ENCODE measurements around the gene DOCK10.

The DOCK10 gene

DNA sequence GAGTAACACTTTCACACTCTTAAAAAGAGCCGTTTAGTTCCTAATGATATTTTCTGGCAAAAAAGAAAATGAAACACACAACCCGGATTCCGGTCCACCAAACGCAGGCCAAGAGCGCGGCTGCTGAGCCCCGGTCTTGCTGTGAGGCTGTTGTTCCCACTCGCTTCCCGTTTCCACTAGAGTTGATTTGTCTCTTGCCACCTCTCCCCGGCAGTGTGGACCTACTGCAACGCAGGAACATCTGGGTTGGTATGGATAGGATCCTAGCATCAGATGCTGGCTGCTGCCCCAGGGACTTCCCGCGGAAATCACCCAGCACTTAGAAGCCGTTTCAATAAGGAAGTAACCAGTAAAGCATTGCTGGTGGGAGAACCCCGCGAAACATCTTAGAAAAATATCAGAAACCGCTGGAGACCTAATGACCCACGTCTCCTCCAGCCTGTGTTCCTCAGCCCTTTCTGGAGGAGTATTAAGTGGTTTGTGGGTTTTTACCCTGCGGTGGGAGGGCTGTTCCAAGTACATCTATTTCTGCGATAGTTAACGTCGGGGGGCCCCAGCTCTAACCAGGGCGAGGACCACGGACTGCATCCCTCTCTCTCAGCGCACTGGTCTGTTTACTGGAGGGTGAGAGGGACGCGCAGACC, 939 bp downstream of the DOCK10 start:
- DNase-seq (ENCODE audit: extremely low read depth in 1 of 2, low read depth in 1 of 2): peak in 1 of 2 donors; percentile 19

GRCh38 chr2:225040856-225041206, 1.4 kb downstream of the DOCK10 start:
- no peak for DNase-seq (ENCODE audit: extremely low read depth in 1 of 2, low read depth in 1 of 2)

GRCh38 chr2:225040142-225040541, 2.1 kb downstream of the DOCK10 start:
- no peak for DNase-seq (ENCODE audit: extremely low read depth in 1 of 2, low read depth in 1 of 2)

- DNase-seq (ENCODE audit: extremely low read depth in 1 of 2, low read depth in 1 of 2): no peak
Observed at GRCh38 chr2:225038231-225038523, 4.1 kb downstream of the DOCK10 start.

DNA sequence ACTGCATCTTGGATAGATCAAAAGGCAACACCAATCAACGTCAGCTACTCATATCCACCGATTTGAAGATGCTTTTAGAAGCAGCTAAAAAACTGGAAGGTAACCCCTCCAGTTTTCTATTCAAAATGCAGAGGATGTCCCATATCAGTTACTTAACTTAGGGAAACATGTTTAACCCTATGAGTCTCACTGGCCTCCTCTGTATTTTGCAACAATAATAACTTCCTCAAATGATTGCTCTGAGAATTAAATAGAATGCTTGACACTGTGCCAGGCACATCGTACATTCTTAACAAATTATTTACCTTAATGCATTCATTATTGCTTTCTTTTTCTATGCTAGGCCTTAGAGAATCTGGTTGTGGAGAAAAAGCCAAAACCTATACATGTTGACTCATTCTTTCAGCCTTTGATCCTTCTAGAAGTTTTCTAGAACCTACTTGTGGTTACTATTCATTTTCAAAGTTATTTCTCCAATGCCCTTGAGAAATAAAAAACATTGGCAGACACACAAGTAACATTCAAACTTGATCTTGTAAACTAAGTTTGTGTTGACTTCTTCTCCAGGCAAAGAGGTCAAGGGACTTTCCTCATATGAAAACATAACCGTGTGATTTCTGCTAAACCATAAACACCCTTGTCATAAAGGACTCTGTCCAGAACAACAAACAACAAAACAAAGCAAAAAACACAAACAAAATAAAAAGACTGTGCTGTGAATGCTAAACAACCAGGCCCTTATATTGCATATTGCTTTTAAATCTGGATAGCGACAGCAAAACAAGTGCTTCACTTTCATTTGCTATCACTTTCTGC, 4.6 kb downstream of the DOCK10 start:
- no peak for DNase-seq (ENCODE audit: extremely low read depth in 1 of 2, low read depth in 1 of 2)

- DNase-seq (ENCODE audit: extremely low read depth in 1 of 2, low read depth in 1 of 2): no peak
Observed at GRCh38 chr2:225036431-225036830, 5.8 kb downstream of the DOCK10 start.

DNA sequence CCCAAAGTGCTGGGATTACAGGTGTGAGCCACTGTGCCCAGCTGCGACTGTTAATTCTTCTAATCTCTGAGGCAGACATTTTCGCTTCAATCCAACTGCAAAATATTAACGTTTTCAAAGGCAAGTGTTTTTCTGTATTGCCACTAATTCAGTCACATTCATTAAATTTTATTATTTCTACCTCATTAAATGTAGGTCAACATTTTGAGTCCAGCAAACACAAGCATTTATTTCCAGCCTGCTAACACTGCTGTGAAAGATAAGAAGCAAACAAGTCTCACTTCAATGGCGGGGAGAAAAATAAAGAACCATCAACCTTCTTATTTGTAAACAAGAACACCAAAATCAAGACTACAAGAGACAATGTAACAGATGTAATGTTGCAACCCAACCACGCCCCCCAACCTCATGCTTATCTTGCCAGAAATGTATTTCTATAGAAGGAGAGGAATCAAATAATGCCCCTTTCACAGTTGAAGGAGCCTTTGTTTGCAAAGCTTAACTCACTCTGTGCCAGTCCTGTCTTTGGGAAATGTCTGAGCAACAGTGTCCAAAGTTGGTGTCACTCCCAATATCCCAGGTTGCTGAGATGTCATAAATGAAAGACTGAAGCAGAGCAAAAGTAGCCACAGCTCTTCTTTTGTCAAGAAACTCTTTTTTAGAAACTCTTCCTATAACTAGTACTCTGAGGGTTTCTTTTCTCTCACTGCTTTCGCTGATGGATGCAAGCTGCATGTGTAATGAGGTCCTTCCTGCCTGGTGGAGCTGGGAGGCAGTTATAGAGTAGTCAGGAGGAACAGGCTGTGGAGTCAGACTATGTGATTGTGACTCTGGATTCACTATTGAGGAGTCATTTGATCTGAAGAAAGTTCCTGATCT, 8.6 kb downstream of the DOCK10 start:
- no peak for DNase-seq (ENCODE audit: extremely low read depth in 1 of 2, low read depth in 1 of 2)

DNA sequence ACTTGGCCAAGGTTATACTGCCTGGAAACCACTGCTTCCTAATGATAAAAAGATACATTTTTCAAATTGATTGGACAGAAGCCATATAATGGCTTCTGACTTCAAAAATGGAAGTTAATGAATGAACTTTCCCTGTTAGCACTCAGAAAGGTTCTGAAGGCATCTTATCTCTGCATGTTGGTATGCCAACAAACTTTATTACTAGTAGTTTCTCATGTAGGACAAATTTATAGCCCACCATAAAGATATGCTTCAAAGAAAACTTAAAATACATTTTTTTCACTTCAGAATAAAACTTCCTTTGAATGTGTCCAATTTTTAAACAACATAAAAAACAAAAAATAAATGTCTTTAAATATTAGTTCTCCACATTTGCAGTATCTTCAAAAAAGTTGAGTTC, 10.0 kb downstream of the DOCK10 start:
- no peak for DNase-seq (ENCODE audit: extremely low read depth in 1 of 2, low read depth in 1 of 2)

GRCh38 chr2:225031599-225031998, 10.7 kb downstream of the DOCK10 start:
- DNase-seq (ENCODE audit: extremely low read depth in 1 of 2, low read depth in 1 of 2): no peak

DNA sequence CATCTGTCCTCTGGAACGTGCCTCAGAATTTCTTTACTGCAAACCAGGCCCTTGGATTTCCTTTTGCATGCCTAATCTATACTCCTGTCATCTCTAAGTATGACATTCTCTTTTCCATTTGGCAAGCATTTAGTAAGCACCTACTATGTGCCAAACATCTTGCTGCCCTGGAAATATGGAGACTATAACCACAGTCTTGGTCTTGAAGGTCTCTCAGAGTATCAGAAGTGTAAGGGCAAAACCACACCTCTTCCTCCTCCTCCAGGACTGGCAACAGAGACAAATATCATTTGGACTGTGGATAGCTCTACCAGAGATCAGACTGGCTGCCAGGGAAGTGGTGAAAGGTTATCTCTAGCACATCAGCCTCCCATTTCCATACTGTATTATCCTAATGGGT, 11.4 kb downstream of the DOCK10 start:
- no peak for DNase-seq (ENCODE audit: extremely low read depth in 1 of 2, low read depth in 1 of 2)

DNA sequence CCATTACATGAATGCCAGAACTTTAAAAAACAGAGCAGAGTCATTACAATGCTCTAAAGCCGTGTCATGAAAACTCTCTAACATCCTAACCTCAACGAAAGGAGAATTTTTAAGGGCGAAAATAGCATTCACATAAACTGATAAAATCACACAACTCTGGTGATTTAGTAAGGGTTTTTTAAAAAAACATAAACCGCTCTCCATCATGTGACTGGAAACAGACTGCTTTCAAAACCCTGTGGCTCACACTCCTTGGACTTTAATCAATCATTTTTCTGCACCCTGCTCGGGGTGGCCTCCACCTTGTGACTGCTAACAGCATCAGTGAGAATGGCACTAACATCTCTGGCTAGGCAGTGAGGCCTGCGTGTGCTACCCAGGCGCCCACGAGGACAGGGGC, 12.1 kb downstream of the DOCK10 start:
- no peak for DNase-seq (ENCODE audit: extremely low read depth in 1 of 2, low read depth in 1 of 2)

- no peak for DNase-seq (ENCODE audit: extremely low read depth in 1 of 2, low read depth in 1 of 2)
Observed at GRCh38 chr2:225028572-225028971, 13.7 kb downstream of the DOCK10 start.

DNA sequence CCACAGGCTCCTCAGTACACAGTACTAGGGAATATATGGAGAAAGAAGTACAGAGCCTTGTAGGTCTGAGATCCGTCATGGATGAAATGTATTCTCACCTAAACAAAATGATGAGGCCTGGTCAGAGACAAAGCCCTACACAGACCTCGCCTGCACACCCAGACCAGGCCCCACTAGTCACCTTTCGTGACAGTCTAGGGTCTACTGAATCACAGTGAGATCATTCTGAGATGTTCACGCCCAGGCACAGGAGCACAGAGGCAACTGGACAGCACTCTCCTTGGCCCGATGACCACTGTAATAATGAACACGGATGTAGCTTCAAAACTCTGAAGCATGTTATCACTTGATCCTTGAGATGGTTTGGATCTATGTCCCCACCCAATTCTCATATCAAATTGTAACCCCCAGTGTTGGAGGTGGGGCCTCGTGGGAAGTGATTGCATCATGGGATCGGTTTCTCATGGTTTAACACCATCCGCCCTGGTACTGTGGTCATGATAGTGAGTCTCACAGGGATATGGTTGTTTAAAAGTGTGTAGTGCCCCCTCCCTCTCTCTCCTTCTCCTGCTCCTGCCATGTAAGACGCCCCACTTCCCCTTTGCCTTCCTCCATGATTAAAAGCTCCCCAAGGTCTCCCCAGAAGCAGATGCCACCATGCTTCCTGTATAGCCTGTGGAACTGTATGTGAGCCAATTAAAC, 15.1 kb downstream of the DOCK10 start:
- DNase-seq (ENCODE audit: extremely low read depth in 1 of 2, low read depth in 1 of 2): no peak

GRCh38 chr2:225025917-225026571, 16.2 kb downstream of the DOCK10 start:
- no peak for DNase-seq (ENCODE audit: extremely low read depth in 1 of 2, low read depth in 1 of 2)

- no peak for DNase-seq (ENCODE audit: extremely low read depth in 1 of 2, low read depth in 1 of 2)
Observed at GRCh38 chr2:225022188-225022587, 20.1 kb downstream of the DOCK10 start.

DNA sequence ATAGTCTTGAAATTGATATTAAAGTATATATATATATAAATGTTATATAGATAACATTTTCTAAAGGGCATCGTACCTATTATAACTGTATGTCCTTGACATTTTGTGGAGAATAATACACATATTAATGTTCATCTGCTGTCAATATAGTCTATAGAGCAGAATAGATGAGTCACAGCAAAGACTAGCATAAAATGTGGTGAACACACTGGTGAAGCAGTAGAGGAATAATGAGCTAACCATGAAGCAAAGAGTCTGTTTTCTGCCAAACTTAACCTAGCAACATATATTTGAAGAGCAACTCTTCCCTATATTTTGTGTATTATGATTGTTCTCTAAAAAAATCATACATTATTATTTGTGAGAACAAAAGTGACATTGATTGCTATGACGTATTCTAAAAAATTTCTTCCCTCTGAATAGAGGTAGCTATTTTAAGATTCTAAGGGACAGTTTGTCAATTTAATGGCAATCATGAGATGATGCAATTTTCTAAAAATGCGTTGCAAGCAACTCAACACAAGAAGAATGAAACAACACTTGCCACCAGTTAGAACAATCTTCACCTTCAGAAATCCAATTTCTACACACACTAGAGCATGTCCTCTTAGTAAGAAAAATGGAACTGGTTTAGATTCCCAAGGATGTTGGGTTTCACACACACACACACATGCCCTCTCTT, 22.0 kb downstream of the DOCK10 start:
- no peak for DNase-seq (ENCODE audit: extremely low read depth in 1 of 2, low read depth in 1 of 2)

- DNase-seq (ENCODE audit: extremely low read depth in 1 of 2, low read depth in 1 of 2): no peak
Observed at GRCh38 chr2:225019105-225019504, 23.2 kb downstream of the DOCK10 start.

DNA sequence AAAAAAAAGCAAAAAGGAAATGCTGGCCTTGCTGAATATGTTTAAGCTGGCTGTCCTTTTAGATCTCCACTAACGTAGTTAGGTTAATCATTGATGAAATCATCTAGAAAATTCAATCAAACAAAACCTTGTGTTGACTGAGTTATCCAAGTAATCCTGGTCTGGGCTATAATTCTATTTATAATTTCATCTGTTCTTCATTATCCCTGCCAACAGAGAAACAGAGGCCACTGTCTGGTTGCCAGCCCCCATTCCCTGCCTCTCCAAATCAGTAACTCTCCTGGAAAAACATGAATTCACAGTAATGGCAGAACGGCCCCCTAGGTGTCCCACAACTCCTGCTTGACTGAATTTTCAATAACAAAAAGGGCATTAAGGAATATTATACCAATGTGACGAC, 24.6 kb downstream of the DOCK10 start:
- no peak for DNase-seq (ENCODE audit: extremely low read depth in 1 of 2, low read depth in 1 of 2)

GRCh38 chr2:225017098-225017685, 25.1 kb downstream of the DOCK10 start:
- DNase-seq (ENCODE audit: extremely low read depth in 1 of 2, low read depth in 1 of 2): no peak
